GM23248 (cell line): ENCODE measurements around the gene ENO2. TPM values are rescaled to one million over a fixed set of nuclear protein-coding genes. Genes with fewer than 3 reads are reported as not detected.
A peak's percentile ranks its signal among the peaks of the same experiment; 100 is the strongest.
"Not testable (repeated sequence)": the region's sequence is repeated elsewhere in the genome, so short reads cannot be mapped to it uniquely, and the experiment has no call there.

Source experiments
- DNase-seq: peaks from one replicate; pipeline ENCODE4 v3.0.0-alpha.2; 2015
- H2AFZ ChIP-seq: fragments of 200-600 bp; sonication (generic); 2 replicates; pipeline ENCODE4 v1.6.1; 2016; ENCODE audit warnings: antibody characterized with exemption
- H3F3A ChIP-seq: fragments of 200-600 bp; sonication (generic); 2 replicates; pipeline ENCODE4 v1.6.1; 2016; ENCODE audit warnings: mild to moderate bottlenecking, antibody characterized with exemption, mixed run types; ENCODE audit not compliant: insufficient read depth
- H3K27ac ChIP-seq: fragments of 200-600 bp; sonication (generic); 2 replicates; pipeline ENCODE4 v1.5.1; 2016; ENCODE audit warnings: mild to moderate bottlenecking
- H3K27me3 ChIP-seq: fragments of 200-600 bp; sonication (generic); replicated peaks from 2 replicates; pipeline ENCODE4 v1.6.1; 2016; ENCODE audit warnings: mild to moderate bottlenecking; ENCODE audit not compliant: insufficient read depth
- H3K36me3 ChIP-seq: fragments of 200-600 bp; sonication (generic); 2 replicates; pipeline ENCODE4 v1.6.1; 2016; ENCODE audit warnings: low read depth, mild to moderate bottlenecking
- H3K4me1 ChIP-seq: fragments of 200-600 bp; sonication (generic); 2 replicates; pipeline ENCODE4 v1.6.1; 2016; ENCODE audit warnings: mild to moderate bottlenecking; ENCODE audit not compliant: insufficient read depth
- H3K4me2 ChIP-seq: fragments of 200-600 bp; sonication (generic); one replicate; pipeline ENCODE4 v1.6.1; 2016; ENCODE audit warnings: mild to moderate bottlenecking; ENCODE audit not compliant: unreplicated experiment
- H3K4me3 ChIP-seq: fragments of 200-600 bp; sonication (generic); 2 replicates; pipeline ENCODE4 v1.5.1; 2016; ENCODE audit warnings: mild to moderate bottlenecking
- H3K79me2 ChIP-seq: fragments of 200-600 bp; sonication (generic); 2 replicates; pipeline ENCODE4 v1.6.1; 2016; ENCODE audit warnings: mild to moderate bottlenecking; ENCODE audit not compliant: insufficient read depth
- H3K9ac ChIP-seq: fragments of 200-600 bp; sonication (generic); 2 replicates; pipeline ENCODE4 v1.6.1; 2016; ENCODE audit warnings: mild to moderate bottlenecking
- H3K9me2 ChIP-seq: fragments of 200-600 bp; sonication (generic); 2 replicates; pipeline ENCODE4 v1.6.1; 2016; ENCODE audit warnings: mixed run types, mild to moderate bottlenecking, moderate library complexity; ENCODE audit not compliant: insufficient read depth
- H3K9me3 ChIP-seq: fragments of 200-600 bp; sonication (generic); one replicate; pipeline ENCODE4 v1.6.1; 2017; ENCODE audit warnings: low read depth
- H4K20me1 ChIP-seq: fragments of 200-600 bp; sonication (generic); 2 replicates; pipeline ENCODE4 v1.6.0; 2016; ENCODE audit not compliant: insufficient read depth
- EZH2 ChIP-seq: fragments of 200-600 bp; sonication (generic); IDR thresholded peaks from 2 replicates; pipeline ENCODE4 v1.6.1; 2018; ENCODE audit warnings: antibody characterized with exemption, mild to moderate bottlenecking; ENCODE audit not compliant: insufficient read depth, poor library complexity, severe bottlenecking
- EZH2phosphoT487 ChIP-seq: fragments of 200-600 bp; sonication (generic); IDR thresholded peaks from 2 replicates; pipeline ENCODE4 v1.6.1; 2018; ENCODE audit warnings: antibody characterized with exemption, moderate library complexity, mild to moderate bottlenecking, low read depth; ENCODE audit not compliant: insufficient read depth
- WGBS, 2 experiments: methylation state at CpG; one replicate each; pipeline ENCODE4 v1.1.6; 2015 to 2017; ENCODE audit warnings: low lambda C conversion rate in 2 of 2, low coverage in 1 of 2; ENCODE audit errors: missing lambda C conversion rate in 2 of 2; 5-methylcytosine and 5-hydroxymethylcytosine counted together
- in situ Hi-C: fragments of 300-500 bp; cut with MboI; formaldehyde crosslinking; loops from 2 replicates; pipeline ENCODE4 v1.15.0; 2020
- polyA plus RNA-seq: library from polyadenylated mRNA; unstranded; fragments of >200 nt; fragmentation: Nextera tagmentation; extraction: Ambion mirVana; gene quantifications from 2 replicates; pipeline ENCODE4 v1.2.1, GENCODE V29; 2016
- total RNA-seq: library from RNA; depleted of rRNA; stranded (reverse); fragments of >200 nt; shearing (Covaris generic); gene quantifications from 2 replicates; pipeline ENCODE4 v1.2.3, GENCODE V29; 2014

The ENO2 gene
- total and polyA plus RNA-seq, 2 experiments from 2014 or later = 10.1 to 34.2 TPM

- in situ Hi-C loops = no loop called here
- H3K9me3 ChIP-seq = no peaks in the 10 kb centered on the region
- 80 to 91% methylated on average over 2 of the region's 2 CpGs for WGBS, 2 experiments
- H3K9me2 ChIP-seq = no peaks in the 10 kb centered on the region
- no peak for DNase-seq
- no peak overlapping the region for H3K4me2 ChIP-seq
- no peaks in the 10 kb centered on the region; the same call in 1 of the 2 replicates for H3K36me3 ChIP-seq
- H3K4me1 ChIP-seq = peaks cover 10% of the 10 kb centered on the region; the same call in 1 of the 2 replicates
- no peak for TF ChIP-seq EZH2phosphoT487
- TF ChIP-seq EZH2 = no peak
- H3K4me3 ChIP-seq = no peak overlapping the region
- H3K79me2 ChIP-seq = no peaks in the 10 kb centered on the region
- no peak overlapping the region for H3K27ac ChIP-seq
- H3K9ac ChIP-seq = no peak overlapping the region
- no peaks in the 10 kb centered on the region for H4K20me1 ChIP-seq
- H3F3A ChIP-seq = peaks cover 20% of the 10 kb centered on the region
- no peaks in the 10 kb centered on the region for H3K27me3 ChIP-seq
- H2AFZ ChIP-seq = no peak overlapping the region
Observed at GRCh38 chr12:6888360-6888759, 26.0 kb upstream of the ENO2 start.

- DNase-seq, H4K20me1 ChIP-seq, H3K27ac ChIP-seq, H3K9ac ChIP-seq, H3K79me2 ChIP-seq, H3K9me2 ChIP-seq, H3K9me3 ChIP-seq, H3K27me3 ChIP-seq, H3K4me3 ChIP-seq, H2AFZ ChIP-seq, H3K4me2 ChIP-seq, H3K4me1 ChIP-seq, H3K36me3 ChIP-seq, in situ Hi-C loops: not testable (repeated sequence)
- WGBS, 2 experiments = 90 to 93% methylated on average over 7 of the region's 7 CpGs
- H3F3A ChIP-seq = peaks cover 20% of the 10 kb centered on the region
Observed at GRCh38 chr12:6888794-6889193, 25.6 kb upstream of the ENO2 start.

- DNase-seq, in situ Hi-C loops, H3K27me3 ChIP-seq, H3K9me2 ChIP-seq, H4K20me1 ChIP-seq, H3K36me3 ChIP-seq, H3K9me3 ChIP-seq, H3K79me2 ChIP-seq, H3K4me1 ChIP-seq: not testable (repeated sequence)
- Histone ChIP-seq H3F3A (peaks cover 20% of the 10 kb centered on the region), H3K9ac (peak overlapping the region; percentile 89), H3K27ac (peak overlapping the region; percentile 95), H3K4me2 (peak overlapping the region; percentile 91), H2AFZ (peak overlapping the region; percentile 90), H3K4me3 (peak overlapping the region; percentile 69)
- WGBS, 2 experiments = 96 to 97% methylated on average over 21 of the region's 21 CpGs
Observed at GRCh38 chr12:6889775-6890573, 24.4 kb upstream of the ENO2 start.

- peak overlapping the region; percentile 73 for H3K4me3 ChIP-seq
- H3K9ac ChIP-seq = peak overlapping the region; percentile 89
- peak; percentile 100 for DNase-seq
- H2AFZ ChIP-seq = peak overlapping the region; percentile 97
- in situ Hi-C loops = no loop called here
- H3K27ac ChIP-seq = peak overlapping the region; percentile 95
- no peaks in the 10 kb centered on the region for H3K79me2 ChIP-seq
- H3K4me2 ChIP-seq = peak overlapping the region; percentile 91
- no peaks in the 10 kb centered on the region for H3K27me3 ChIP-seq
- H4K20me1 ChIP-seq = no peaks in the 10 kb centered on the region
- H3F3A ChIP-seq = peaks cover 20% of the 10 kb centered on the region
- no peaks in the 10 kb centered on the region for H3K9me2 ChIP-seq
- TF ChIP-seq EZH2 (no peak), EZH2phosphoT487 (no peak)
- no peaks in the 10 kb centered on the region for H3K9me3 ChIP-seq
- no peaks in the 10 kb centered on the region for H3K36me3 ChIP-seq
- peaks cover 10% of the 10 kb centered on the region; the same call in 1 of the 2 replicates for H3K4me1 ChIP-seq
- WGBS, 2 experiments = 2 to 3% methylated on average over 50 to 60 of the region's 68 CpGs
Observed at GRCh38 chr12:6890789-6891645, 23.4 kb upstream of the ENO2 start.
